D341Med (cell line): ENCODE measurements around the gene ADCYAP1R1.
"Not testable (repeated sequence)": the region's sequence is repeated elsewhere in the genome, so short reads cannot be mapped to it uniquely, and the experiment has no call there.

Experiments used
- DNase-seq: peaks from one replicate; pipeline ENCODE4 v3.0.0; 2012; ENCODE audit warnings: low spot score

The ADCYAP1R1 gene

DNA sequence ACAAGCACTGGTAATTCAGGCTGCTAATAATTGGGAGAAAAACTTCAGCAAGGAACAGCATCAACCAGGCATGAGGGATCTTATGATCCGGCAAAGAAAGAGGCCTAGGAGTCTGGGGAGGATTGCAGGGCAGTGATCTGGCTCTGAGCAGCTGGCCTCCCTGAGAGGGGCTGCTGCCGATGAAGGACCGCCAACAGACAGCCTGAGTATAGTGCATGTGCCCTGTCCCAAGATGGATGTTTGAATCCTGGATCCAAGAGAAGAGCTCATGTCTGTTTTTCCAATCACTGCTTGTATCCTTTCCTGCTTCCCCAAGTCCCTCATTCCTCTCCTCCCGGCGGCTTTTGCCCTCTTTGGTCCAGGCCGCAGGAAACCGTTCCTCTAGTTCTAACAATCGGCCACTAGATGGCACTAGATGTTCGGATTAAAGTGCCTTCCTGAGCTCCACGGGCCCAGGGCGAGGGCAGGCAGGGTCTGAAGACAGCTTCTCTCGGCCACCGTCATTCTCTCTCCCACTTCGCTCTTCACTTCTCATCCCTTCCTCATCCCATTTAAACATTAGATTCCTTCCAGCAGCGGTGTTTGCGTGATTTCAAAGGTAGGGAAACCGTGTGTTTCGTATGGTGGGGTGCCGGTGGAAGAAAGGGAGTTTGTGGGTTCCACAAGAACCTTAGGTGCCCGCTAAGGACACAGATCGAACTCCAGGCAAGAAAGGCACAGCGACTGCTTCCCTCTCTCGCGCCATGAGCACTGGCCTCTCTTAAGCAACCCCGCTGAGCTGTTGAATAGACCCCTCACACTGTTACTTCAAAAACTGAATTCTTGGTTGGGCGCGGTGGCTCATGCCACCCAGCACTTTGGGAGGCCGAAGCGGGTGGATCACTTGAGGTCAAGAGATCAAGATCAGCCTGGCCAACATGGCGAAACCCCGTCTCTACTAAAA is 82.4 kb downstream of the ADCYAP1R1 start:
- DNase-seq = peak; percentile 87

DNA sequence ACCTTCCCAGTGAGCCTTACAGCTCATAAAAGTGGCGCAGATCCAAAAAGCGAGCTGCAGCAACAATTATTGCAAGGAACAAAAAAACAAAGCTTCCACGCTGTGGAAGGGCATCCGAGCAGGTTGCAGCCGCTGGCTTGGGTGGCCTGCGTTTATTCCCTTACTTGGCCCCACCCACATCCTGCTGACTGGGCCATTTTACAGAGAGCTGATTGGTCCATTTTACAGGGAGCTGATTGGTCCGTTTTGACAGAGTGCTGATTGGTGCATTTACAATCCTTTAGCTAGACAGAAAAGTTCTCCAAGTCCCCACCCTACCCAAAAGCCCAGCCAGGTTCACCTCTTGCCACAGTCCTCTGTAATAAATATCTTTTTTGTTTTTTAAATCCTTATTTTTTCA is 85.1 kb downstream of the ADCYAP1R1 start:
- no peak for DNase-seq

DNA sequence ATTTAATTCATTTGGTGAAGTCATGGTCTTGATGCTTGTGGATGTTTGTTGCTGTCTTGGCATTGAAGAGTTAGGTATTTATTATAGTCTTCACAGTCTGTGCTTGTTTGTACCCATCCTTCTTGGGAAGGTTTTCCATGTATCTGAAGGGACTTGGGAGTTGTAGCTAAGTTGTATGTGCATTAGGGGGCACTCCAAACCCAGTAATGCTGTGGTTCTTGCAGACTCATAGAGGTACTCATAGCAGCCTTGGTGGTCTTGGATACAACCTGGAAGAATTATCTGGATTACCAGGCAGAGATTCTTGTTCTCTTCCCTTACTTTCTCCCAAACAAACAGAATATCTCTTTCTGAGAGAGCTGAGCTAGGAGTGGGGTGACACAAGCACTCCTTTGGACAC is 93.2 kb downstream of the ADCYAP1R1 start:
- no peak for DNase-seq

DNA sequence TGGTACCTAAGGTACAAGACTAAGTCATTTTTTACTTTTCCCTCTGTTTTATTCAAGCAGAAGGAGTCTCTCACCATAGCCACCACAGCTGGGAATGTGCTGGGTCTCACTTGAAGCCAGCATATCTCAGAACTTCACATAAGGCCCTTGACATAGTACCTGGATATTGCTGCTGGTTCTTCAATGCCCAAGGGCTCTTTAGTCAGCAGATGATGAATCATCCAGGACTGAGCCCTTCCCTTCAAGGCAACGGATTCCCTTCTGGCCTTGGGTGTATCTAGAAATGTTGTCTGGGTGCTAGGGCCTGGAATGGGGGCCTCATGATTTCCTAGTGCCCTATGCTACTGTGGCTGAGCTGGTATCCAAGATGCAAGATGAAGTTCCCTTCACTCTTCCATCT is 93.9 kb downstream of the ADCYAP1R1 start:
- DNase-seq = no peak

DNA sequence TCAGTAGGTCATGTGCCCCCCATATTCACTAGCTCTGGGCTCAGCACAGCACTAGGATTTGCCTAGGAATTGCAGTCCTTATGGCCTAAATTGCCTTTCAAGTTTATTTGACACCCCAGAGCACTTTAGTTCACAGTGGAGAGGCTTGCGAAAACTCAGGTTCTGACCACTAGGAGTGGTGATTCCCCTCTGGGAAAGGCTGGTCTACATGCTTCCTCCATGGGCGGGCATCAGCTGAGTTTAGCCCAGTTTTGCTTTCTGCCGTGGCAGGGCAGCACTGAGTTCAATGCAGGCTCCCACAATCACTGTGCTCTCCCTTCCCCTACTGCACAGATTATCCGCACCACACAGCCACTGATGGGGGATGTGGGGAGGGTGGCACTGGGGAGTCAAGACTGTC is 94.4 kb downstream of the ADCYAP1R1 start:
- DNase-seq = no peak

DNA sequence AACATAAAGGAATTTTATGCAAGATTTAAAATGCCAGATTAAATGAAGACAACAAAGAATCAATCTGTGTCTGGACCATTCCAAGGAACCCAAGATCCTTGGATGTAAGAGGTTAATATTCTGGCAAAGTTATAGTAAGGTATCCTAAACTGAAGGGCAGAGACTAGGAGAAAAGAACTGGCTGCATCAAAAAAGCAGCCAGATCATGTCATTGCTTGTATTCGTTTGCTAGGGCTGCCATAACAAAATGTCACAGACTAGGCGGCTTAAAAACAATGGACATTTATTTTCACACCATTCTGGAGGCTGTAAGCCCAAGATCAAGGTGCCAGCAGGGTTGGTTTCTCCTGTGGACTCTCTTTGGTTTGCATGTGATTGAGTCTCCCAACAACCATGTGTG is 99.7 kb downstream of the ADCYAP1R1 start:
- DNase-seq = no peak

DNA sequence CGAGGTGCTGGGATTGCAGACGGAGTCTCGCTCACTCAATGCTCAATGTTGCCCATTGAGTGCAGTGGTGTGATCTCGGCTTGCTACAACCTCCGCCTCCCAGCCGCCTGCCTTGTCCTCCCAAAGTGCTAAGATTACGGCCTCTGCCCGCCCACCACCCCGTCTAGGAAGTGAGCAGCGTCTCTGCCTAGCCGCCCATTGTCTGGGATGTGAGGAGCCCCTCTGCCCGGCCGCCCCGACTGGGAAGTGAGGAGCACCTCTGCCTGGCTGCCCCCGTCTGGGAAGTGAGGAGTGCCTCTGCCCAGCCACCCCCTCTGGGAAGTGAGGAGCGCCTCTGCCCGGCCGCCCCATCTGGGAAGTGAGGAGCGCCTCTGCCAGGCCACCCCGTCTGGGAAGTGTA is 101.2 kb downstream of the ADCYAP1R1 start:
- DNase-seq = not testable (repeated sequence)

DNA sequence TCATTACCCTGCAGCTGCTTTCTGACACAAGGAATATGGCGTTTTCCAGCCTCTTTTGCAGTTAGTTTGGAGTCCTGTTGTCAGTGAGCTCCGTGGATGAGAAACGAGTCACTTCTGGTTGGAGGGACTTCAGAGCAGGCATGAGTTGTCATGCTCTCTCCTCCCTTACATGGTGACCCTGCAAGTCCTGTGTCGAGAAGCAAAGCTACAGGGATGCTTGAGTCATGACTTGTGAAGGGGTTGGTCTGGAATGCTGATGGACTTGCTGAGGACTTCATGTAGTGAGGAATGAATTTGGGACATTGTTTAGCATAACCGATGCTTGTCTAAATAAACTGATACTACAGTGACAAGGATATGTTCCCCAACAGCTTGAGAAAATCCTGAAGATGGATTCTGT is 108.8 kb downstream of the ADCYAP1R1 start:
- DNase-seq = no peak
